GM23338 (cell line): ENCODE data around the gene GDPD5. TPM values are rescaled to one million over a fixed set of nuclear protein-coding genes. Genes with fewer than 3 reads are reported as not detected.

Experiments used
- ATAC-seq: fragments of 200-7000 bp; cut with Tn5 transposase; 3 replicates; pipeline ENCODE4 v1.9.1; 2020
- DNase-seq: peaks from one replicate; pipeline ENCODE4 v3.0.0-alpha.2; 2015; ENCODE audit warnings: low spot score
- H2AFZ ChIP-seq: fragments of 200-600 bp; sonication (generic); 2 replicates; pipeline ENCODE4 v1.8.0; 2016; ENCODE audit warnings: antibody characterized with exemption, mild to moderate bottlenecking, moderate library complexity
- H3F3A ChIP-seq: fragments of 200-600 bp; sonication (generic); replicated peaks from 2 replicates; pipeline ENCODE4 v1.8.0; 2017; ENCODE audit warnings: antibody characterized with exemption, mixed run types, low read depth
- H3K27ac ChIP-seq: fragments of 200-600 bp; sonication (generic); 2 replicates; pipeline ENCODE4 v1.6.1; 2016; ENCODE audit warnings: low read depth
- H3K27me3 ChIP-seq: fragments of 200-600 bp; sonication (generic); 2 replicates; pipeline ENCODE4 v1.8.0; 2016; ENCODE audit warnings: mild to moderate bottlenecking, mixed run types, moderate library complexity; ENCODE audit not compliant: insufficient read depth
- H3K36me3 ChIP-seq: fragments of 200-600 bp; sonication (generic); 2 replicates; pipeline ENCODE4 v1.8.0; 2016; ENCODE audit warnings: mild to moderate bottlenecking; ENCODE audit not compliant: insufficient read depth
- H3K4me1 ChIP-seq: fragments of 200-600 bp; sonication (generic); 2 replicates; pipeline ENCODE4 v1.8.0; 2016; ENCODE audit warnings: mild to moderate bottlenecking, moderate library complexity; ENCODE audit not compliant: insufficient read depth
- H3K4me2 ChIP-seq: fragments of 200-600 bp; sonication (generic); 2 replicates; pipeline ENCODE4 v1.7.1; 2017; ENCODE audit warnings: mixed run types
- H3K4me3 ChIP-seq: fragments of 200-600 bp; sonication (generic); 2 replicates; pipeline ENCODE4 v1.6.1; 2016; ENCODE audit warnings: mixed run types
- H3K79me2 ChIP-seq: fragments of 200-600 bp; sonication (generic); replicated peaks from 2 replicates; pipeline ENCODE4 v1.8.0; 2017; ENCODE audit warnings: mild to moderate bottlenecking; ENCODE audit not compliant: insufficient read depth
- H3K9me2 ChIP-seq: fragments of 200-600 bp; sonication (generic); 2 replicates; pipeline ENCODE4 v1.8.0; 2017; ENCODE audit not compliant: insufficient read depth
- H4K20me1 ChIP-seq: fragments of 200-600 bp; sonication (generic); replicated peaks from 2 replicates; pipeline ENCODE4 v1.8.0; 2017; ENCODE audit warnings: mild to moderate bottlenecking; ENCODE audit not compliant: insufficient read depth
- H3K27ac Mint-ChIP-seq: 2 replicates; pipeline ENCODE4 v1.8.0; 2020; ENCODE audit warnings: inconsistent platforms, mild to moderate bottlenecking, moderate library complexity, mixed read lengths
- H3K27me3 Mint-ChIP-seq: 3 replicates; pipeline ENCODE4 v1.8.0; 2022; ENCODE audit warnings: low read depth, mild to moderate bottlenecking, moderate library complexity, mixed read lengths, inconsistent platforms; ENCODE audit not compliant: insufficient read depth, poor library complexity
- H3K36me3 Mint-ChIP-seq: 3 replicates; pipeline ENCODE4 v1.8.0; 2021; ENCODE audit warnings: low read depth, mild to moderate bottlenecking, inconsistent platforms, moderate library complexity, mixed read lengths
- H3K4me1 Mint-ChIP-seq: 3 replicates; pipeline ENCODE4 v1.8.0; 2020; ENCODE audit warnings: mild to moderate bottlenecking, inconsistent platforms, mixed read lengths
- H3K4me3 Mint-ChIP-seq: 3 replicates; pipeline ENCODE4 v1.8.0; 2021; ENCODE audit warnings: moderate library complexity, mild to moderate bottlenecking, inconsistent platforms, mixed read lengths
- H3K9me3 Mint-ChIP-seq: 3 replicates; pipeline ENCODE4 v1.8.0; 2020; ENCODE audit warnings: moderate library complexity, mild to moderate bottlenecking, inconsistent platforms, mixed read lengths
- CREB1 ChIP-seq: fragments of 250-450 bp; sonication (Bioruptor Pico); IDR thresholded peaks from 2 replicates; pipeline ENCODE4 v1.5.0; 2020; ENCODE audit warnings: low read depth, mild to moderate bottlenecking, moderate library complexity
- ETS1 ChIP-seq: IDR thresholded peaks from 2 replicates; pipeline ENCODE4 v1.6.1; 2016; ENCODE audit warnings: antibody characterized with exemption
- EZH2 ChIP-seq: fragments of 200-600 bp; sonication (generic); IDR thresholded peaks from one replicate; pipeline ENCODE4 v1.8.0; 2017; ENCODE audit warnings: antibody characterized with exemption, mild to moderate bottlenecking, low read depth; ENCODE audit not compliant: unreplicated experiment
- EZH2phosphoT487 ChIP-seq: fragments of 200-600 bp; sonication (generic); IDR thresholded peaks from one replicate; pipeline ENCODE4 v1.8.1; 2018; ENCODE audit warnings: antibody characterized with exemption; ENCODE audit not compliant: unreplicated experiment
- JUNB ChIP-seq: IDR thresholded peaks from one replicate; pipeline ENCODE4 v1.6.1; 2016; ENCODE audit warnings: antibody characterized with exemption; ENCODE audit not compliant: unreplicated experiment
- NANOG ChIP-seq: IDR thresholded peaks from 2 replicates; pipeline ENCODE4 v1.6.1; 2016; ENCODE audit warnings: antibody characterized with exemption, borderline replicate concordance
- POLR2AphosphoS5 ChIP-seq: IDR thresholded peaks from 2 replicates; pipeline ENCODE4 v1.6.1; 2016; ENCODE audit warnings: antibody characterized with exemption, low read depth
- REST ChIP-seq: IDR thresholded peaks from one replicate; pipeline ENCODE4 v1.6.1; 2018; ENCODE audit warnings: antibody characterized with exemption; ENCODE audit not compliant: unreplicated experiment
- STAT1 ChIP-seq: IDR thresholded peaks from one replicate; pipeline ENCODE4 v1.6.1; 2016; ENCODE audit warnings: antibody characterized with exemption; ENCODE audit not compliant: unreplicated experiment
- ZNF114 ChIP-seq: fragments of 250-450 bp; sonication (Bioruptor Pico); IDR thresholded peaks from 2 replicates; pipeline ENCODE4 v1.5.0; 2020; ENCODE audit warnings: mild to moderate bottlenecking, moderate library complexity
- ZNF331 ChIP-seq: fragments of 250-450 bp; sonication (Bioruptor Pico); IDR thresholded peaks from 2 replicates; pipeline ENCODE4 v1.5.0; 2020; ENCODE audit warnings: low read depth, mild to moderate bottlenecking, moderate library complexity
- polyA plus RNA-seq: library from polyadenylated mRNA; unstranded; fragments of >200 nt; fragmentation: Nextera tagmentation; extraction: Ambion mirVana; gene quantifications from 2 replicates; pipeline ENCODE4 v1.2.1, GENCODE V29; 2016
- total RNA-seq: library from RNA; depleted of rRNA; stranded (reverse); fragments of >200 nt; shearing (Covaris generic); gene quantifications from 2 replicates; pipeline ENCODE4 v1.2.3, GENCODE V29; 2014
- TF ChIP-seq, protein P1 (sequence below), 2 experiments: fragments of 200-600 bp in 1 of 2; sonication (generic) in 1 of 2; conservative IDR thresholded peaks; 2 replicates each; pipeline versions ENCODE4 v1.5.1 to v1.6.1; 2016 to 2017; ENCODE audit warnings: antibody characterized with exemption in 2 of 2, low read depth in 2 of 2, mild to moderate bottlenecking in 2 of 2, moderate library complexity in 1 of 2

GDPD5 gene
- total and polyA plus RNA-seq, 2 experiments from 2014 or later = 1.6 to 4.9 TPM

GRCh38 chr11:75557666-75558494 lies 32.1 kb upstream of the GDPD5 start (continued):
- TF ChIP-seq ETS1 = no peak
- TF ChIP-seq JUNB = no peak
- no peak for TF ChIP-seq REST
- TF ChIP-seq POLR2AphosphoS5 = no peak
- TF ChIP-seq, protein P1, sequence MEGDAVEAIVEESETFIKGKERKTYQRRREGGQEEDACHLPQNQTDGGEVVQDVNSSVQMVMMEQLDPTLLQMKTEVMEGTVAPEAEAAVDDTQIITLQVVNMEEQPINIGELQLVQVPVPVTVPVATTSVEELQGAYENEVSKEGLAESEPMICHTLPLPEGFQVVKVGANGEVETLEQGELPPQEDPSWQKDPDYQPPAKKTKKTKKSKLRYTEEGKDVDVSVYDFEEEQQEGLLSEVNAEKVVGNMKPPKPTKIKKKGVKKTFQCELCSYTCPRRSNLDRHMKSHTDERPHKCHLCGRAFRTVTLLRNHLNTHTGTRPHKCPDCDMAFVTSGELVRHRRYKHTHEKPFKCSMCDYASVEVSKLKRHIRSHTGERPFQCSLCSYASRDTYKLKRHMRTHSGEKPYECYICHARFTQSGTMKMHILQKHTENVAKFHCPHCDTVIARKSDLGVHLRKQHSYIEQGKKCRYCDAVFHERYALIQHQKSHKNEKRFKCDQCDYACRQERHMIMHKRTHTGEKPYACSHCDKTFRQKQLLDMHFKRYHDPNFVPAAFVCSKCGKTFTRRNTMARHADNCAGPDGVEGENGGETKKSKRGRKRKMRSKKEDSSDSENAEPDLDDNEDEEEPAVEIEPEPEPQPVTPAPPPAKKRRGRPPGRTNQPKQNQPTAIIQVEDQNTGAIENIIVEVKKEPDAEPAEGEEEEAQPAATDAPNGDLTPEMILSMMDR (conservative IDR thresholded peaks at IDR 0.05; ENCODE audit: low read depth in 2 of 2) = no peak
- TF ChIP-seq EZH2 = no peak
- no peak for TF ChIP-seq ZNF114 (CRISPR knock-in tag)
- TF ChIP-seq NANOG = no peak

DNA sequence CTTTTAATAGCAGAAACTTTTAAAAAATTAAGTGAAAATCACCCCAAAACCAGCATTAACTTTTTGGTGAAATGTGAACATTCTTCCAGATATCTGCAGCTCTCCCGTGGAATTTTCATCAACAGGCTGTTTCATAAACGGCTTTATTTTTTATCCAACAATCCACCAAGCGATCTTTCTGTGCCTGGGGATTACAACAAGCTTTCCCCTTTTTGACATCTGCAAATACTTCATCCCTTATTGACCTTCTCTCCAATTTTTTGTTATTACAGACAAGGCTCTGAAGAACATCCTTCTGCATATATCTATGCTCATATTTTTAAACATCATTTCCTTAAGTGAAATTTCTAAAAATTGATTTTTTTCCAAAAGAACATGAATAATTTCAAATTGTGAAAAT lies 30.5 kb upstream of the GDPD5 start:
- Mint-ChIP-seq H3K9me3 (no peaks in the 10 kb centered on the region), H3K36me3 (no peaks in the 10 kb centered on the region), H3K27me3 (peaks cover 14% of the 10 kb centered on the region), H3K27ac (no peak overlapping the region), H3K4me1 (peaks cover 69% of the 10 kb centered on the region), H3K4me3 (no peak overlapping the region)
- Histone ChIP-seq H3K4me2 (no peak overlapping the region), H3K4me1 (peaks cover 48% of the 10 kb centered on the region), H4K20me1 (no peaks in the 10 kb centered on the region), H3K79me2 (peaks cover 3% of the 10 kb centered on the region; the same call in 1 of the 2 replicates), H3K36me3 (no peaks in the 10 kb centered on the region), H3K27ac (no peak overlapping the region), H2AFZ (no peak overlapping the region), H3K9me2 (no peaks in the 10 kb centered on the region), H3K4me3 (no peak overlapping the region), H3K27me3 (no peaks in the 10 kb centered on the region), H3F3A (peaks cover 10% of the 10 kb centered on the region; the same call in 1 of the 2 replicates)
- no peak for ATAC-seq
- no peak for DNase-seq
- TF ChIP-seq POLR2AphosphoS5 (no peak), ETS1 (no peak), ZNF114 (CRISPR knock-in tag) (no peak), EZH2phosphoT487 (no peak), CREB1 (CRISPR knock-in tag) (no peak), STAT1 (no peak), REST (no peak), NANOG (no peak), ZNF331 (CRISPR knock-in tag) (no peak), JUNB (no peak)
- TF ChIP-seq, protein P1 (conservative IDR thresholded peaks at IDR 0.05; ENCODE audit: low read depth in 2 of 2) = no peak
